Stomach (tissue), 9 donors: ENCODE data around the gene HSPB9. TPM values are rescaled to one million over a fixed set of nuclear protein-coding genes. Genes with fewer than 3 reads are reported as not detected.
"Not testable (repeated sequence)": the region's sequence is repeated elsewhere in the genome, so short reads cannot be mapped to it uniquely, and the experiment has no call there.

Source experiments
- DNase-seq, 2 donors: peaks; one replicate each; pipeline versions ENCODE4 v3.0.0 to v3.0.0-alpha.2; 2013 to 2019
- H3K27ac ChIP-seq, 5 donors: fragments of 200-600 bp in 4 of 5; sonication (generic) in 4 of 5; one replicate each; pipeline ENCODE4 v1.5.1; 2013 to 2019; ENCODE audit warnings: mild to moderate bottlenecking in 1 of 5, moderate library complexity in 1 of 5
- H3K27me3 ChIP-seq, 3 donors: fragments of 200-600 bp; sonication (generic); one replicate each; pipeline ENCODE4 v1.5.1; 2017 to 2019; ENCODE audit warnings: mixed run types in 1 of 3
- H3K36me3 ChIP-seq, 4 donors: fragments of 200-600 bp; sonication (generic); 1 replicate in 3 of 4; 2 replicates in 1 of 4; pipeline ENCODE4 v1.5.1; 2016 to 2019
- H3K4me1 ChIP-seq, 4 donors: fragments of 200-600 bp; sonication (generic); one replicate each; pipeline ENCODE4 v1.5.1; 2016 to 2019
- H3K4me3 ChIP-seq, 4 donors: fragments of 200-600 bp; sonication (generic) in 3 of 4; one replicate each; pipeline ENCODE4 v1.5.1; 2016 to 2019; ENCODE audit warnings: mild to moderate bottlenecking in 1 of 4
- H3K9me3 ChIP-seq, 4 donors: fragments of 200-600 bp; sonication (generic); one replicate each; pipeline ENCODE4 v1.5.1; 2016 to 2019
- EP300 ChIP-seq: sonication (generic); formaldehyde crosslinking; IDR thresholded peaks from one replicate; pipeline ENCODE4 v1.6.1; 2017; ENCODE audit warnings: antibody characterized with exemption
- POLR2A ChIP-seq, 4 donors: fragments of 450-650 bp; IDR thresholded peaks; one replicate each; pipeline ENCODE4 v1.6.1; 2016; ENCODE audit warnings: antibody characterized with exemption in 4 of 4, control low read depth in 2 of 4, mild to moderate bottlenecking in 1 of 4, moderate library complexity in 1 of 4
- POLR2AphosphoS5 ChIP-seq, 3 donors: sonication (generic); formaldehyde crosslinking; IDR thresholded peaks; one replicate each; pipeline ENCODE4 v1.6.1; 2016; ENCODE audit warnings: antibody characterized with exemption in 3 of 3
- WGBS, 5 donors: extraction: QIAGEN DNeasy Blood & Tissue Kit in 3 of 5; methylation state at CpG; one replicate each; pipeline versions ENCODE4 v1.1.5 to v1.1.7; 2013 to 2018; 5-methylcytosine and 5-hydroxymethylcytosine counted together
- intact Hi-C: fragments of 100-400 bp; cut with DNase I; formaldehyde crosslinking; loops from one replicate; pipeline ENCODE4 v1.15.1; 2023; ENCODE audit warnings: low total_unique reads
- polyA plus RNA-seq, 3 donors: library from polyadenylated mRNA; stranded (reverse); fragments of 200-250 nt; gene quantifications; one replicate each; pipeline ENCODE4 v1.2.3, GENCODE V29; 2013
- total RNA-seq, 5 donors: library from RNA; depleted of rRNA; stranded (reverse); fragments of >200 nt; gene quantifications; one replicate each; pipeline versions ENCODE4 v1.1.0 to v1.2.3, GENCODE V29; 2014 to 2016
- TF ChIP-seq, protein P1 (sequence below), 7 experiments: fragments of 450-650 bp in 4 of 7; fragments of 200-600 bp in 3 of 7; sonication (generic) in 3 of 7; IDR thresholded peaks; one replicate each; pipeline ENCODE4 v1.5.1; 2016 to 2019; ENCODE audit warnings: antibody characterized with exemption in 7 of 7, control low read depth in 2 of 7, mild to moderate bottlenecking in 1 of 7
- donor health status: healthy with polysubstance abuse.
- donor health status: Bipolar disorder and iron deficiency.
- donor health status: healthy.

HSPB9 gene
- total and polyA plus RNA-seq, 8 donors = 0.25 to 0.61 (median 0.35) TPM; not detected in 5

DNA sequence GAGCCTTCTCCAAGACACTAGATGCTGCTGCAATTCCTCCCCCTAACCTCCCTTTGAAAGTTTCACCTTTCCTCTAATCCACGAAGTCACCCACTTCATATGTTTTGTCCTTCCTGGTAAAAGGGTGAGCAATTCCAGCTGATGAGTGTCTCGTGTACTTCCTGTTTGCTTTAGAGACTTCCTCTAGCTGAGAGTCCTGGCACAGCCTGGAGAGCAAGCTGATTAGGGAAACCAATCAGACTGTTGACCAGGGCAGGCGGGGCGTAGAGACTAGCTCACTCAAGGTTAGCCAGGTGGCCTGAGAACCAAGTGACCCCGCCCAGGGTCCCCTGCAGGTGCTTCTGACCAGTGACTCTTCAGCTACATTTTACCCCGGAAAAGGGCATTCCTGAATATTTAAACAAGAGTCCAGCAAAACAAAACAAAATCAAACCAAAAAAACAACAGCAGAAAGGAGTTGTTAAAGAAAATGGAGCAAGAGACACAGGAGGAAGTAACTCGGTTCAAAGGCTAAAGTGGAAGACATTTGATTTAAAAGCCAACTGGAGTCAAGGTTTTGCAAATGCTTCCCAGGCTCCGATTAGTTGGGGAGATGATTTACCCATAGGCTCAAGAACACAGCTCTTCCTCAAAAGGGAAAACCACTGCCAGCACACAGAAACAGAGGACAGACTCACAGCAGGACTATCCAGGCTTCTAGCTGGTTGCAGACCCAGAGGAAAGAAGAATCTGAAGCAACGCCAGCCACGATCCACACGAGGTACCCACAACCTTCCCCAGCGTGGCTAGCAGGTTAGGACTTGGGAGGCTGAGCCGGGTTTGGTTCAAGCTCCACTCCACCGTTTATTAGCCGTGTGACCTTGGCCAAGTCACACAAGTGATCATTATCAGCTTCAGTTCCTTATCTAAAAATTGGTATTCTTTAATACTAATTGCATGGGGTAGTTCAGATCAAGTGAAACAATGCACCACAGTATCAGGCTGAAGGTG is 13.4 kb downstream of the HSPB9 start:
- WGBS, 5 donors = 15 to 39% (median 25%) methylated on average over 15 of the region's 15 CpGs
- TF ChIP-seq POLR2A (IDR thresholded peaks at IDR 0.05) = no peak
- peak; percentile 70 to 95 (median 88) for TF ChIP-seq POLR2AphosphoS5 (IDR thresholded peaks at IDR 0.05)
- peak overlapping the region in 3 of 4 donors; percentile 1 to 32 (median 26) for H3K4me3 ChIP-seq
- DNase-seq = peak; percentile 91 to 94
- H3K27ac ChIP-seq = peak overlapping the region; percentile 81 to 95 (median 84)
- H3K9me3 ChIP-seq = no peaks in the 10 kb centered on the region
- intact Hi-C loops = no loop called here
- peaks cover 81 to 97% (median 87%) of the 10 kb centered on the region in 4 donors for H3K4me1 ChIP-seq
- no peaks in the 10 kb centered on the region for H3K27me3 ChIP-seq
- H3K36me3 ChIP-seq = peaks cover 2 to 20% (median 7%) of the 10 kb centered on the region in 4 donors

DNA sequence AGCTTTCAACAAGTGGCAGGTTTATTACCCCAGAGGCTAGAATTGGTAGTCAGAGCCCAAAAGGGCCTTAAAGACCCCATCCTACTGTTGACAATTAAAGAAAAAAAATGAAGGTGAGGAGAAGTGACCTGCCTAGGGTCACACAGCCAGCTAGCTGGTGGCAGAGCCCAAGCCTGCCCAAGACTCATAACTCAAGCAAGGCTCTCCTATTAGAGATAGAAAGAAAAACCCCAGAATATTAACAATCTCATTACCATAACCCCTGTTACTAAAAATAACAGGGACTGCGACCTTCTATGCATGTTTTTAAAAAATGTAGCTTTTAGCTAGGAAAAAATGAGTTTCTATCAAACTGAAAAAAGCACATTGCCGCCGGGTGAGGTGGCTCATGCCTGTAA is 14.0 kb downstream of the HSPB9 start:
- intact Hi-C loops = no loop called here
- WGBS, 5 donors = 50 to 73% (median 61%) methylated on average over 3 of the region's 3 CpGs
- Histone ChIP-seq H3K4me1 (peaks cover 75 to 93% (median 84%) of the 10 kb centered on the region in 4 donors), H3K27ac (peak overlapping the region; percentile 81 to 95 (median 84)), H3K9me3 (no peaks in the 10 kb centered on the region), H3K27me3 (no peaks in the 10 kb centered on the region), H3K4me3 (peak overlapping the region in 3 of 4 donors; percentile 1 to 32 (median 26)), H3K36me3 (peaks cover 7 to 27% (median 14%) of the 10 kb centered on the region in 4 donors)
- no peak for TF ChIP-seq POLR2AphosphoS5 (IDR thresholded peaks at IDR 0.05)
- no peak for TF ChIP-seq POLR2A (IDR thresholded peaks at IDR 0.05)
- DNase-seq = no peak

DNA sequence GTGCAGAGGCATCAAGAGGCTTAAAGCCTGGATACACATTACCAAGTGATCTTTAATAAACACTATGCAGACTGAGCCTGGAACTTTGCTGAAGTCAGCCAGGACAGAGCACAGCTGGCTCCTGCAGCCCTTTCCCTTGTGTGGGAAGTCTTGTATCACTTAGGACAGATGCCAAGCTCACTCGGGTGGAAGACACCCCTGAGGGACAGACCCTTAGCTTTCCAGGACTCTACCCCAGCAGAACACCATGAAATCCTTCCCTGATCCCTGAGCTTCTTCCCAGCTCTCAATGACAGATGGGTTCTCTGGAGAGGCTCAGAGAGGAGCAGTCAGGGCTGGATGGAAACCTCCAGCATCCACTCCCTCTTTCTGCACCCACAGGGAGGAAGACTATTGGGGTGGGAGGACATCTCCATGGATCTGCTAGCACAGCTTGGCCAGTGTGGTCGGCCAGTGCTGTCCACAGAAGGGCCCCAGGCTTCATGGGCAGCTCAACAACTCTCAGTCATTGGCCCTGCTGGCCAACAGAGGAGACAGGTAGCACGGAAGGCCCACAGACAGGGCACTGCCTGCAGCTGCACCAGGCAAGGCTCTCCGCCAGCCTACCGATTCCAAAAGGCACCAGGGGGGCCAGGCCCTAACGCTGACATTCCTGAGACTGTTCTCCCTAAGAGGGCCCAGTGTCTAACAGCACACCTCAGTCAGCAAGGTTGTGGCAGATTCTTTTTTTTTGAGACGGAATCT is 16.3 kb downstream of the HSPB9 start:
- Histone ChIP-seq H3K27me3 (no peaks in the 10 kb centered on the region), H3K36me3 (peaks cover 7 to 39% (median 24%) of the 10 kb centered on the region in 4 donors), H3K27ac (peak overlapping the region; percentile 52 to 94 (median 81)), H3K4me3 (no peak overlapping the region), H3K9me3 (no peaks in the 10 kb centered on the region), H3K4me1 (peaks cover 72 to 93% (median 81%) of the 10 kb centered on the region in 4 donors)
- intact Hi-C loops = no loop called here
- peak in 1 of 2 donors; percentile 70 for DNase-seq
- no peak for TF ChIP-seq POLR2A (IDR thresholded peaks at IDR 0.05)
- 30 to 65% (median 41%) methylated on average over 6 to 7 of the region's 7 CpGs for WGBS, 5 donors

DNA sequence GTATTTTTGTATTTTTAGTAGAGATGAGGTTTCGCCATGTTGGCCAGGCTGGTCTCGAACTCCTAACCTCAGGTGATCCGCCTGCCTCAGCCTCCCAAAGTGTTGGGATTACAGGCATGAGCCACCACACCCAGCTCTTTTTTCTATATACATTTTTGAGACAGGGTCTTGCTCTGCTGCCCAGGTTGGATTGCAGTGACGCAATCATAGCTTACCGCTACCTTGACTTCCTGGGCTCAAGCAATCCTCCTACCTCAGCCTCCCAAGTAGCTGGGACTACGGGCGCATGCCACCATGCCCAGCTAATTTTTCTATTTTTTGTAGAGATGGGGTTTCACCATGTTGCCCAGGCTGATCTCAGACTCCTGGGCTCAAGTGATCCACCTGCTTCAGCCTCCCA is 18.1 kb downstream of the HSPB9 start:
- H3K9me3 ChIP-seq, DNase-seq, H3K27ac ChIP-seq, H3K27me3 ChIP-seq, H3K4me3 ChIP-seq, intact Hi-C loops: not testable (repeated sequence)
- 92 to 100% (median 99%) methylated on average over 7 of the region's 7 CpGs for WGBS, 5 donors
- Histone ChIP-seq H3K36me3 (peaks cover 15 to 53% (median 32%) of the 10 kb centered on the region in 4 donors), H3K4me1 (peaks cover 60 to 84% (median 69%) of the 10 kb centered on the region in 4 donors)

DNA sequence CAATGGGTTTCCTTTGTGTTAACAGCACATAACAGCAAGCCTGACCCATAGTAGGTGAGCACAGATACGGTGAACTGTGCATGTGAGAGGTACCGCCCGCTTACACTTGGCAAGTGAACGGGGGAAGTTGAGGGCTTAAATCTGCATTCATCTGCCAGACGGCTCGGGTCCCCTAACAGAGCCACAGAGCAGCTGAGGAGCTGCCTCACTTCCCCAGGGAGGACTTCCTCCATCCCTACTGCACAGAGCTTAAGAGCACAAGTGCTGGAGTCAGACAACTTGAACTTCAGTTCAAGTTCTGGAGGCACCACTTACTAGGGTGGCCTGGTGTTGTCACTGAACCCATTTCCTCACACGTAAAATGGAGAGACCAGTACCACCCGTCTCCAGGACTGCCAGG is 18.8 kb downstream of the HSPB9 start:
- Histone ChIP-seq H3K27me3 (no peaks in the 10 kb centered on the region), H3K9me3 (no peaks in the 10 kb centered on the region), H3K4me1 (peaks cover 53 to 77% (median 62%) of the 10 kb centered on the region in 4 donors), H3K4me3 (no peak overlapping the region), H3K36me3 (peaks cover 15 to 60% (median 38%) of the 10 kb centered on the region in 4 donors), H3K27ac (peak overlapping the region in 1 of 5 donors; percentile 9)
- no peak for DNase-seq
- WGBS, 5 donors = 68 to 84% (median 80%) methylated on average over 6 to 8 of the region's 8 CpGs
- intact Hi-C loops = no loop called here
- TF ChIP-seq EP300 (no peak), POLR2AphosphoS5 (IDR thresholded peaks at IDR 0.05) (no peak), POLR2A (IDR thresholded peaks at IDR 0.05) (no peak)
- TF ChIP-seq, protein P1, sequence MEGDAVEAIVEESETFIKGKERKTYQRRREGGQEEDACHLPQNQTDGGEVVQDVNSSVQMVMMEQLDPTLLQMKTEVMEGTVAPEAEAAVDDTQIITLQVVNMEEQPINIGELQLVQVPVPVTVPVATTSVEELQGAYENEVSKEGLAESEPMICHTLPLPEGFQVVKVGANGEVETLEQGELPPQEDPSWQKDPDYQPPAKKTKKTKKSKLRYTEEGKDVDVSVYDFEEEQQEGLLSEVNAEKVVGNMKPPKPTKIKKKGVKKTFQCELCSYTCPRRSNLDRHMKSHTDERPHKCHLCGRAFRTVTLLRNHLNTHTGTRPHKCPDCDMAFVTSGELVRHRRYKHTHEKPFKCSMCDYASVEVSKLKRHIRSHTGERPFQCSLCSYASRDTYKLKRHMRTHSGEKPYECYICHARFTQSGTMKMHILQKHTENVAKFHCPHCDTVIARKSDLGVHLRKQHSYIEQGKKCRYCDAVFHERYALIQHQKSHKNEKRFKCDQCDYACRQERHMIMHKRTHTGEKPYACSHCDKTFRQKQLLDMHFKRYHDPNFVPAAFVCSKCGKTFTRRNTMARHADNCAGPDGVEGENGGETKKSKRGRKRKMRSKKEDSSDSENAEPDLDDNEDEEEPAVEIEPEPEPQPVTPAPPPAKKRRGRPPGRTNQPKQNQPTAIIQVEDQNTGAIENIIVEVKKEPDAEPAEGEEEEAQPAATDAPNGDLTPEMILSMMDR (IDR thresholded peaks at IDR 0.05) = no peak

DNA sequence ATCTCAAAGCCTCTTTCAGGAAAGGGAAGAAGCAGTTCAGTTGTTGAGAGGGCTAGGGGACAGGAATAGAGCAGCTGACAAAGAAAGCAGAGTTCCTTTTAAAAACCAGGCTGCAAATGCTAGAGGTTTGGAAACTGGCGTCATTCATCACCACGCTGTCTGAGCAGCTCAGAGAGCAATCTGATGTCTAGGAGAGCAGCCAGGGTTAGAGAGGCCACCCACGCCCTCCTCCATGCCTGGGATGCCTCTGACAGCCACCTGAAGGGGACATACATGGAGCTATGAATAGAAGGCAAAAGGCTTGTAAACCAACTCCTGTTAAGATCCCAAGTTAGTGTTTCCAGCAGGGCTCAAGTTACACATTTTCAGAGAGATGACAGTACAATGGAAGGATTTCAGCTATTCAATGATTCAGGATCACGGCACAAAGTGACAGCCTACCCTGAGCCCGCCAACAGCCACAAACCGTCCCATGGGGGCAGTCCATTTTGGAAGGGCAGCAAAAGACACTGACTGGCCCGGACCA is 19.8 kb downstream of the HSPB9 start:
- intact Hi-C loops = no loop called here
- WGBS, 5 donors = 73 to 85% (median 80%) methylated on average over 7 of the region's 7 CpGs
- no peak overlapping the region for H3K4me3 ChIP-seq
- peaks cover 15 to 59% (median 47%) of the 10 kb centered on the region in 4 donors for H3K36me3 ChIP-seq
- TF ChIP-seq POLR2A (IDR thresholded peaks at IDR 0.05) (no peak), POLR2AphosphoS5 (IDR thresholded peaks at IDR 0.05) (no peak), EP300 (no peak)
- TF ChIP-seq, protein P1 (IDR thresholded peaks at IDR 0.05) = no peak
- peak overlapping the region in 2 of 5 donors; percentile 28 to 49 for H3K27ac ChIP-seq
- DNase-seq = no peak
- H3K4me1 ChIP-seq = peaks cover 44 to 70% (median 58%) of the 10 kb centered on the region in 4 donors
- H3K27me3 ChIP-seq = no peaks in the 10 kb centered on the region
- H3K9me3 ChIP-seq = no peaks in the 10 kb centered on the region

DNA sequence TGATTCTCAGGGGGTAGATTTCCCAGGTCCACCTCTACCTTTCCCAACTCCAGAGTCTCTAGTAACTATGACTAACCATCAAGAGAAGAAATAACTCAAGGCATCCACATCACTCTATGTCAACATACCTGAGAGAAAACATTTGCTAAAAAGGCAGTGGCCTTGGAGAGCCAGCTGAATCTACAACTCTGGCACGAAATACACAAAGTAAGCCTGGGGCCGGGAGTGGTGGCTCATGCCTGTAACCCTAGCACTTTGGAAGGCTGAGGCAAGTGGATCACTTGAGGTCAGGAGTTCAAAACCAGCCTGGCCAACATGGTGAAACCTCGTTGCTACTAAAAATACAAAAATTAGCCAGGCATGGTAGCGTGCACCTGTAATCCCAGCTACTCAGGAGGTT is 20.5 kb downstream of the HSPB9 start:
- H3K9me3 ChIP-seq, intact Hi-C loops, H3K4me3 ChIP-seq, H3K27me3 ChIP-seq: not testable (repeated sequence)
- peak in 1 of 2 donors; percentile 47 for DNase-seq
- H3K27ac ChIP-seq = peak overlapping the region in 3 of 5 donors; percentile 16 to 49 (median 28)
- peaks cover 36 to 70% (median 56%) of the 10 kb centered on the region in 4 donors for H3K4me1 ChIP-seq
- H3K36me3 ChIP-seq = peaks cover 15 to 66% (median 54%) of the 10 kb centered on the region in 4 donors
- WGBS, 5 donors = 45 to 67% (median 53%) methylated on average over 4 of the region's 4 CpGs
